Measurements from ENCODE around the gene ELK4.

ELK4 gene

DNA sequence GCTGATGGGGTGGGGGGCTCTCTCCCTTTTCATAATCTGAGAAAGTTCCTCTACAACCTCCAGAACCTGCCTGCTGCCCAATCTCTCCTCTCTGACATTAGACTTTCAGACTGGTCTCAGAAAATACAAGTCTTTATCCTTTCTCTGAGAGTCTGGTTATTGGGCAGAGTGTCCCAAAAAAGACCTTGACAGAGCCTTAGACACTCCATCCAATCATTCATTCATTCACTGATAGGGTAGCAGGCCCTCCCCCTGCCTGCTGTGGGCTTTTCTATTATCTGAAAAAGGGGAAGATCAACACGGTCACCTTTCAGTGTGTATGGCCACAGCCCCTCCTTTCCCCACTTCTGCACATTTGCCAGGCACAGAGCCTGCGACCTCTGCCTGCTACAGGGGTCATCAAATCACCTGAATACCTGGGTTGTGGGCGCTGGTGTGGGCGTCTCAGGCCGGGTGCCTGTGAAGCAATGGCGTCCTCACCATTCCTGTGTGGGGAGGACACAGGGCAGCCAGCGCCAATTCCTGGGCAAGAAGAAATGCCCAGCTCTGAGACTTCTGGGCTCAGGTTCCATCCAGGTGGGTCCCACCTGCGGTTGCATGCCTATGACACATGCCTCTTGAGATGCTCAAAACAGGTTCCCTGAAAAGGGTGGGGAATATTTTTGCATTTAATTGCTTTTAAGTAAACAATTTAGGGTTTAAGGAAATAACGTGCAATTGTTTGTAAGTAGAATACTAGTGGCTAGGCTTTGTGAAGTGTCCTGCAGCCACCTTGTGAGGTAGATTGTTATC lies 52.8 kb downstream of the ELK4 start:
- no peak for DNase-seq

DNA sequence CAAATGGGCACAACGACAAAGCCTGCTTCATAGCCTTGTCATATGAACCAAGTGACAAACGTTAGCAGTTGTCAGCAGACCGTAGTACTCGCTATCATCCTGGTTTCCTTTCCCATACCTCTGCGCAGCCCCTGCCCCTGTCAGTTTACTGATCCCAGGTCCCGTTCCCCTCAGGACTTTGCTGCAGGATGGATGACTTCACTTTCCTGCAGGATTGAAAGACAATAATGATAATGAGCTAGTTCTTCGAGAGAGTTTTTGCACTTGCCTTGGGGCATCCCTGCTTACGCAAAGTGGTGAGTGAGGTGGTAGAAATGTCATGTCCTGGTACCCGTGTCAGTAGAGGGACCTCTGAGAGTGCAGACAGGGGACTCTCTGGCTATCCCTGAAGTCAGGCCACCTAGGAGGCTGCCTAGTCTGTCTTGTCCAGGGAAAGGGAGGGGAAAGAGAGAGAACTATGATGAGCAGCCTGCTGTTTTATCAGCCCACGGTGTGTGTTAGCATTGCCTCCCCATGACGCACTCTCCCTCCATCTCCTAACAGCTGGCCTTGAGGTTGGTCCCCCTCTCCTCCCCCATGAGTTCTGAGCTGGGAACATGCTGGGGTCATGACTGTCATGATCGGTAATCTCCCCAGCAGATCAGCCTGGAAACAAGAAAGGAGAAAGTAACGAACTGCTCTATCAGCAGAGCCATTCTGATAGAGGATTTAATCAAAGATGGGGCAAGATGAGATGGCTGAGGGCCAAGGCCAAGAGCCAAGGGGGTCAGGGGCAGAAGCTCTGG lies 53.7 kb downstream of the ELK4 start:
- no peak for DNase-seq

DNA sequence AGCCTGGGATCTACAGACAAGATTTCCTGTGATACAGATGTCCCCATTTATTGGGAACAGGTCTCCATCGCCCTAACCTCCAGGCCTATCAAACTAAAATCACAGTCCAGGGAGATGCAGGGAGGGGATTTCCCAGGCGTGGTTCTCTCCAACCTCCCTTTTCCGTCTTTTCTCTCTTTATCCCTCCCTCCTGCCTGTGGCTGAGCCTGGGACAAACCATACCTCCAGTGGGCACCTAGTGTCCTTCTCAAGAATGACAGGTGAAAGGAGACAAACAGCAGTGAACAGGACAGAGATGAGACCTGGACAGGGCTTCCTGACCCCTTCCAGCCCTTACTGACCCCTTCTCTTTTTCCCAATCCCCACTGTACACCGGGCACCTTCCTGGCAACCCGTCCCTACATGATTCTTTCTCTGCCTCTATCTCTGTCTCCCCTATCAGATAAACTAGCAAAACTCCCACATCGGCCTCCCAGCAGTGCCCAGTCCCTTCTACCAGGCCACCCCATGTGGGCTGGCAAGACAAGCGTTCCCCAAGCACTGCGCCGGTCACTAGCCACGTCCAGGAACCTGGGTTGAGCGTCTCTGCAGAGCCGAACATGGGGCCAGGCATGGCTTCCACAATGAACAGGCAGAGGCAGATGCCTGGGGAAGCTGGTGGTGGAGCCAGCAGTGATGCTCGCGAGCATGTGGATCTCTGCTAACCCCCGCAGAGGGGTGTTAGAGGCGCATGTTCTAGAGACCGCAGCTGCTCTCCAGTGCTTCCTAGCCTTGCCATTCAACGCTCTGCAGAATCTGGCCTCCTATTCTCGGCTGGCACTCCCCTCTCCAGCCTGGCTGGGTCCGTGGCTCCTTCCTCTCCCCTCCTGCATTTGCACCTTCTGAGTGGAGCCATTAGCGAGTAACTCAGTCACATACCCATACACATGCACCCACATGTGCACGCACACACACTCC lies 54.7 kb downstream of the ELK4 start:
- no peak for DNase-seq

DNA sequence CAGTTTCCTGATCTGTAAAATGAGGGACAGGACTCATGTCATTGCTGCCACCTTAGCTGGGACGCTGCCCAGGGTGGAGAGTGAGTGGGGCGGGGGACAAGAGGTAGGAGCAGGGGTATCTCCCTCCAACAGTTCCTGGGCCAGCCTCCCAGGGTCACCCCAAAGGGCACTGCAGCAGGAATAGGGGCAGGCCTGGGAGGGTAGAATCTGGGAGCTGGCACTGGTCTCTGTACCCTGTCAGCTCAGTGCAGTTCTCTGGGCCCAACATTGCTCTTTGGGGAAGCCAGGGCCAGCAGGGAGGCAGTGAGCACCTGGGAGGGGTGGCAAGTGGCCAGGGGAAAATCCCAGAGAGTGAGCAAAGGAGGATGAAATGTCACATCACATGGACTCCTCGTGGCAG lies 55.8 kb downstream of the ELK4 start:
- DNase-seq = no peak

DNA sequence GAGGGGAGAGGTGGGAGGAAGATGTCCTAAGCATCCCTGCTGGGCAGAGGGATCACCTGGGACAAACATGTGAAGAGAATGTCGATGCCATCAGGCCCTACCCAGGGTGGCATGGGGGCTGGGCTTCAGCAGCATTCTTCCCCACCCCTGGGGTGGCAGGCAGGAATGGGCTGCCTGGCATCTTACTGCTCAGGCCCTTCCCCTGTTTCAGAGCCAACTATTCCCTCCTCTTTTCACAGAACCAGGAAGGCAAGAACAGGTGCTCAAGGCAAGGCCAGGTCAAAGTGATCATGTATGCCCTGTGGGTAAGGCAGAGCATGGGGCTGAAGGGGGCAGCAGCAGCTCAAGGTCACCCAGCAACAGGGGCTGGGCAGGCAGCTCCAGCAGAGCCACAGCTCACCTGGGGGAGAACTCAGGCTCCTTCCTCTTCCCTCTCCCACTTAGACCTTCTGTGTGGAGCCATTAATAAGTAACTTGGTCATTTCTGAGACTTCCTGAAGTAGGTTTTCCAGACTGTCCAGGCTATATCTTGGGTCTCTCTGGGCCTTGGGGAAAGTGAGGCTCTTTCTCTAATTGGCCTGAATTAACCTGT lies 56.4 kb downstream of the ELK4 start:
- DNase-seq = no peak

DNA sequence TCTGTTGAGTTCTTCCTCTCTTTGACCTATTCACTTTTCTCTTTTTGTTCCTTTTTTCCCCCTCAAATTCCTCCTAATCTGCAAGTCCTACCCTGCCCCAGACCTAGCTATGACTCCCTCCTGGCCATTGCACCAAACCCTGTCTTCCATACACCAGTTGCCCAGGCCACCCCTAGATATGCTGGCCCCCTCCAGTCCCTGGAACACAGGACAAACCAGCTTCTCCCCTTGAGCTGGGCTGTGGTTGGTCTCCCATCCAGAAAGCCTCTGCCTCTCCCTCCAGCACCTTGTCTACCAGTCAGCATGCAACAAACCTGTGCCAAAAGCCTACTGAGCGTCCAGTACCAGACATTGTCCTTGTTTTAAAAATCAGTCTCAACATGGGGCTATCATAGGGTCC lies 59.4 kb downstream of the ELK4 start:
- no peak for DNase-seq

DNA sequence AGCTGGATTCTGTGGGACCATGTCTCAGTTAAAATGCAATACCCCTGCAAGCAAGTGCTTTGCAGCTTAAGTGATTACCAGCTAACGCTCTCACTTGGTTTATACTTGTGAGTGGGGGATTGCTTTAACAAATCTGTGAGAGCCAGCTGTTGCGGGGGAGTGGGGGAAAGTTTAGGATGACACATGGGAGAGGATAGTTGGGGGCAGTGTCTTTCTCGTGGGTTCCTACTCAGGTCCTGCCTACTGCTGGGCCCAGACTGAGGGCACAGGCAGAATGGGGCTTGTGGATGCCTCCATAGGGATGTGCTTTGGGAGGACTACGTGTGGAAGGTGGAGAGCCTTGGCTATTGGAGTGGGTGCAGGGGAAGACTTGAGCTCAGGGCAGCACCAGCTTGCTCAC lies 60.1 kb downstream of the ELK4 start:
- DNase-seq = no peak

DNA sequence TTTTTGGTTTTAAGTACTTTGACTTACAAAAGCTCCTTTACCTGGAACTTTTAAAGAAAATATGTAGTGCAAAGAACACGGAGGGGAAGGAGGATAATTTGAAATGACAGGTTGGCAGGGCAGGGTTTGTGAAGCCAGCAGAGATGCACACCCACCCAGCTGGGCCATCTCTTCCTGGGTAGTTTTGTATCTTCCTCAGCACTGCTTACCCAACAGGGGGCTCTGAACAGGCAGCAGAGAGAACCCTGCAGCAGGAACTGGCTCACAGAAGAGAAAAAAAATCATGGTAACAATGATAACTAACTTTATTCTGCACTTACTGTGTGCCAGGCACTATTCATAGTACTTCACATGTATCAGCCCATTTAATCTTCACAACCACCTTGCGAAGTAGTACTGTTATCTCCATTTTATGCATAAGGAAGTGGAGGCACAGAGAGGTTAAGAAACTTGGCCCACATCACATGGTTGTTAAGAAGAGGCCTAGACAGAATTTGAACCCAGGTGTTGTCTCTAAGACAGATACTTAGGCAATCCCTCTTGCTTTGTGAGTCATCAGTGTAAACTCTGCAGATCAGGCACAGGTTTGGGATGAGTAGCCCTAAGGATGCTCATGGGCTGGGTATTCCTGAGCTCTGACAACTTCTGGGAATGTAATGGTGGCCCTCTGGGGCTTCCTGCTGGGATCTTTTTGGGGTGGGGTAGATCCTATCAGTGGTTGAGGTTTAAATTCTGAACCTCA lies 60.8 kb downstream of the ELK4 start:
- DNase-seq = no peak

DNA sequence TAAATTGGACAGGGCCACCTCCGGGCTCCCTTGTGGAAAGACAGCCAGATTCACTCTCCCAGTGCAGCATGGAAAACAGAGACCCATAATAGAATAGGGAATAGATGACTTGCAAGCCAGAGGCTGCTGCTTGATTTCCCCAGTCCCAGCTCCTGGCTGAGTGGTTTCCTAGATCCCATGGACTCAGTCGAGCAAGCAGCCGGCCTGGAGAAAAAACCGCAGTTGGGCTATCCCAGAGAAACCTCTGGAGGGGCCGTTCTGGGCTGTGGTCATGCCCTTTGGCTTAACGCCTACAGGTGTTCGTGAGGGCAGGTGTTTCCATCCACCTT lies 61.7 kb downstream of the ELK4 start:
- DNase-seq = no peak

DNA sequence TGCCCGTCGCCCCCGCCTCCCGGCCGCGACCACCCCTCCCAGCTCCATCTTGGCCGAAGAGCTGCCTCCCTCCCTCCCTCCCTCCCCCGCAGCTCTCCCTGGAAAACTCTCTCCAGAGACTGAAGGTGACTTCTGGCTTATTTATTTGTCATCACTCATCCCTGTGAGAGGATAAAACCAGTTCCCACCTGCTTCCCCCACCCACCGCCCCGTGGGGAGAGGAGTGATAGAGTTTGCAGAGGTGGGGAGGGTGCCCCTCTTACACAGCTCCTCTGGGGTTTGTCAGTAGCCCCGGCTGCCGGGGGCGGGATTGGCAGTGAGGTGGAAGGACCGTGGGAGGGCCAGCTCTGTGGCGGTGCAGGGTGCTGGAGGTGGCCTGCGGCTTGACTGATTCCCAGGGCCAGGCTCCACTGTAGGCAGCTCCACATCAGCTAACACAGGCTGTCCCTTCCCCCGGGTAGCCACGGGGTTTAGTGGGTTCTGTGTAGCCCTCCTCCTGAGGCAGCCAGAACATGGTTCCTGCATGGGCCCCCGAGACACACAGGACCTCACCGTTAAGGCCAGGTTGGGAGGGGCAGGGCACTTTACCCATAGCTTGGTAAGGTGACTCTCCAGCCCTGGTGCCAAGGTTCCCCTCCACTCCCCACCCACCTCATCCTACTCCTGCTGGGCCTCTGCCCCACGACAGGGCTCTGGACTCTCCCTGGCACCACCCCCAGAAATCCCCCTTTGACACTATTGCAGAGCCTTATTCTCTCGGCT lies 62.2 kb downstream of the ELK4 start:
- no peak for DNase-seq

DNA sequence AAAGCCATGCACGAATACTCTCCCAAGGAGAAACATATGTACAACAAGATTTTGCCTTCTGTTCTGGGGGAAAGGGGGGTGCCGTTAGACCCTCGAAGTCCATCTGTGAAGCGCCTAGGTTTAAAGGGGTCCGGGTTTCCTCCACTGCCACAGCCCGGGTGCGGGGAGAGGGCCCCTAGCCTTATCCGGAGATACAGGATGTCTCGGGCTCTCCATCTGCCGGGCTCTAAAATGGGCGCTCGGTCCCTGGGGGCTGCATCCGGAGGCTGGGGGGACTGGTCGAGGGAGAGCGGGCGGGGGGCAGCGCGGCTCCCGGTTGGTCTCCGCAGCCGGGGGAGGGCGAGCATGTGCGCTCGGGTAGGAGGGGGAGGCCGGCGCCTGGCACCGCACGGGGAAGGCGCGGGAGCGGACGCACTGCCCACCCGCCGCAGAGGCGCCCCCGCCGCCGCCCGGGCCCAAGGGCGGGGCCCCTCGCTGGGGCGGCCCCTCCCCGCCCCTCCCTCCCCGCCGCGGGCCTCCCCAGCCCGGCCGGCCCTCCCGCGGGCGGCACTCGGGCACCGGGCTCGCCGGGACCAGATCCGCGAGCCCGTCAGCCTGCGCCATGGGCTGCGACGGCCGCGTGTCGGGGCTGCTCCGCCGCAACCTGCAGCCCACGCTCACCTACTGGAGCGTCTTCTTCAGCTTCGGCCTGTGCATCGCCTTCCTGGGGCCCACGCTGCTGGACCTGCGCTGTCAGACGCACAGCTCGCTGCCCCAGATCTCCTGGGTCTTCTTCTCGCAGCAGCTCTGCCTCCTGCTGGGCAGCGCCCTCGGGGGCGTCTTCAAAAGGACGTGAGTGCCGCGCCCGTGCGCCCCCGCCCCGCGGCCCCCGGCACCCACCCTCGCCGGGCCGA lies 63.1 kb downstream of the ELK4 start:
- no peak for DNase-seq

DNA sequence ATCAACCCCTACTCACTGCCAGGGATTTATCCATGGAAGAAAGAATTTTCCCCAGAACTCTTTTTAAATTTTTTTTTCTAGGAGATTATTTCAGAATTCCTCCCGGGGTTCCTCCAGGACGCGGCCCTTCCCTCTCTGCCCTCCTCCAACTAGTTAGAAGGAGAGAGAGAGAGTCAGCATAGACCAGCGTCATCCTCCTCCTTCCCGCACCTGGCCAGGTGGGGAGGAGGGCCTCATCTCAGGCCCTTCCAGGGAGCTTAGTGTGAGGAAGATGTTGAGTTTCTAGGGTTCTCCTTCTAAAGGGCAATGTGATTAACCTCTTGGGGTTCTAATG lies 63.7 kb downstream of the ELK4 start:
- no peak for DNase-seq

DNA sequence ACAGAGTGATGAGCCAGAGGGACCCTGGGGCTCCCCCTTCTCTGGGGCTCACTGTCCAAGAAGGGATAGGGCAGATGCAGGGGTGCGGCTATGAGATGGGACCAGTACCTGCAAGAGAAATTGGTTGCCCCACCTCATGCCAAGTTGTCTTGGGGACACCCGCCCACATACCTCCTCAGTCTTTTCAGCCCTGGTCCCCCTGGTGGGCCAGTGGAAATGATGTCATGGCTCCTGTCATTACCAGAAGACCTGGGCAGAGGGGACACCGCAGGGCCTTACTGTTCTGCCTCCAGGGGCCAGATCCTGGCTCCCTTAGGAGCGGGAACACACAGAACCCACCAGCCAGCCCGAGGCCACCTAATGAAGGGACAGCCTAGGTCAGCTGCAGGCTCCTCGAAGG lies 64.1 kb downstream of the ELK4 start:
- DNase-seq = no peak

DNA sequence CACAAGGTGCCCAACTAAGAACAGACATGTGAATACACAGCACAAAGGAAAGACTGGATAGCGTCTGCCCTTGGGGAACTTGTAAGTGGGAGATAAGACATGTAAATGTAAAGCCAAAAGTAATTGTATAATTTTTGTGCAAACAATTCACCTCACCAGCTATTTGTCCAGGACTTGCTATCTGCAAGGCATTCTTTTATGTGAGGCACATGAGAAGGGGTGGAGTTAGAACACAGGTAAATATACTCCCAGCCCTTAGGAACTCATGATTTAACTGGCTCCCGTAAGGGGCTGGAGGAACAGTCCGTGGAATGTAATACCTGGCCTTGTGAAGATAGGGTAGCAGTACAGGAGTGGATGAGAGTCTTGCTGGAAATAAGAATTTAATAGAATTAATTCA lies 66.0 kb downstream of the ELK4 start:
- no peak for DNase-seq

DNA sequence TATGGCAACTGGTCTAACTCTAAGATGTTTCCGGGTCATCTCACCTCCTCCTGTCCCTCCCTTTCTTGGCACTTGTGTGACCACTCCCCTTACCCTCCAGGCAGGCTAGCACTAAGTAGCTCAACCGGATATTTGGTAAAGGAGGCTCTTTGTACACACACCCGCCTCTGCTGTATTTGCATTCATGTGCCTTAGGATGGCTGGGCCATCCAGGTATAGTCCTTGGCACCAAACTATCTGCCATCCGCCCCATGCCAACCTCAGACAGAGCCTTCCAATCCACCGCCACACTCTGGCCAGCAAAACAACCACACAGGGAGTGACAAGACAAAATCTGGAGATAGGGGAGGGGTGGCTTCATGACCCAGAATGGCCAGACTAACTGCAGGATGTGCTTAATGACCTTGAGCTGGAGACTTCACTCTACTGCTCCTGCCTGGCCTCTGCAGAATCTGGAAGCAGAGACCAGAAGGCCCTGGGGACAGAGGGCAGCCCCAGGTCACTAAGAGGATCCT lies 67.8 kb downstream of the ELK4 start:
- no peak for DNase-seq

DNA sequence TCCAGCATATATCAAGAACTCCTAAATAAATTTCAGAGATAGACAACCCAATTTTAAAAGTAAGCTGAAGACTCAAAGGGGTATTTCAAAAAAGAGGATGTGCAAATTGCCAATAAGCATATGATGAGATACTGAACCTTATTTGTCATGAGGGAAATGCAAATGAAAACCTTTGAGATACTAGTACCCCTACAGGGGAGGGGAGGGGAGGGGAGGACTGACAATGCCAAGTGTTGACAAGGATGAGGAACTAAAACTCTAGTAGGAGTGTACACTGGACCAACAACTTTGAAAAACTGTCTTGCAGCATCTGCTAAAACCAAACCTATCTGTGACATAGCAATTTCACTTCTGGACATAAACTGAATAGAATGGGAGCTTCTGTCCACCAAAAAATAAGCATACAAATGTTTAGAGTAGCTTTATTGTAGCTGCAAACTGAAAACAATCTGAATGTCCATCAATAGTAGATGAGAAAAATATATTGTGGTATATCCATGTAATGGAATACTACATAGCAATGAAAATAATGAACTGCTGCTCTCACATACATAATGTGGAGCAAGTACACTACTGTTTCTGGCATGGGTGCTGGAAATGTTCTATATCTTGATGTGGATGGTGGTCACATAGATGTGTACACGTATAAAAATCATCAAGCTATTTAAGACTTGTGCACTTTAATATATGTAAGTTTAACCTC lies 70.2 kb downstream of the ELK4 start:
- DNase-seq = no peak
